GM21723 (cell line): ENCODE results near the gene MINK1.
A peak's percentile ranks its signal among the peaks of the same experiment; 100 is the strongest.
"Not testable (repeated sequence)": the region's sequence is repeated elsewhere in the genome, so short reads cannot be mapped to it uniquely, and the experiment has no call there.

Source experiments
- ATAC-seq: cut with Tn5 transposase; IDR thresholded peaks from one replicate; pipeline ENCODE4 v1.9.1; 2021; ENCODE audit warnings: mild to moderate bottlenecking, moderate library complexity; ENCODE audit not compliant: unreplicated experiment

MINK1 gene

GRCh38 chr17:4896332-4897197 lies 63.4 kb downstream of the MINK1 start:
- ATAC-seq: no peak

GRCh38 chr17:4897198-4897687 lies 64.1 kb downstream of the MINK1 start:
- no peak for ATAC-seq

GRCh38 chr17:4897785-4898184 lies 64.6 kb downstream of the MINK1 start:
- no peak for ATAC-seq

- no peak for ATAC-seq
These were observed 65.2 kb downstream of the MINK1 start for GRCh38 chr17:4898351-4898750.

GRCh38 chr17:4898927-4899326 lies 65.8 kb downstream of the MINK1 start:
- ATAC-seq: no peak

GRCh38 chr17:4899341-4900230 lies 66.4 kb downstream of the MINK1 start, which contains the start of gene C17orf107:
Gene C17orf107, plus strand, starts transcription at chr17:4899536. Its CDS starts 227 bp downstream, at chr17:4899763.
- ATAC-seq: no peak

- ATAC-seq: no peak
These were observed 67.3 kb downstream of the MINK1 start for GRCh38 chr17:4900231-4901107.

- no peak for ATAC-seq
These were observed 68.0 kb downstream of the MINK1 start for GRCh38 chr17:4901108-4901647.

GRCh38 chr17:4901648-4902344 lies 68.7 kb downstream of the MINK1 start:
- no peak for ATAC-seq

- ATAC-seq: no peak
These were observed 69.4 kb downstream of the MINK1 start for GRCh38 chr17:4902540-4902939.

- ATAC-seq: peak; percentile 43
These were observed 70.1 kb downstream of the MINK1 start, which contains the start of gene CHRNE for GRCh38 chr17:4903051-4903818. Gene CHRNE, minus strand, starts transcription at chr17:4903098. Its CDS starts 35 bp downstream, at chr17:4903063.

GRCh38 chr17:4906642-4907041 lies 73.5 kb downstream of the MINK1 start:
- not testable (repeated sequence) for ATAC-seq

GRCh38 chr17:4908301-4908700 lies 75.2 kb downstream of the MINK1 start:
- no peak for ATAC-seq

GRCh38 chr17:4908711-4909496 lies 75.8 kb downstream of the MINK1 start:
- ATAC-seq: no peak

- ATAC-seq: no peak
These were observed 80.9 kb downstream of the MINK1 start for GRCh38 chr17:4913994-4914393.

- not testable (repeated sequence) for ATAC-seq
These were observed 81.4 kb downstream of the MINK1 start for GRCh38 chr17:4914551-4914950.

GRCh38 chr17:4919511-4920047 lies 86.4 kb downstream of the MINK1 start:
- ATAC-seq: no peak
